GM21825 (cell line): ENCODE measurements around the gene COPA.
A peak's percentile ranks its signal among the peaks of the same experiment; 100 is the strongest.

ENCODE experiments used
- ATAC-seq: cut with Tn5 transposase; IDR thresholded peaks from one replicate; pipeline ENCODE4 v1.9.1; 2021; ENCODE audit warnings: mild to moderate bottlenecking, moderate library complexity; ENCODE audit not compliant: unreplicated experiment

The COPA gene

GRCh38 chr1:160277330-160277729, 65.7 kb downstream of the COPA start:
- no peak for ATAC-seq

GRCh38 chr1:160271025-160271424, 72.0 kb downstream of the COPA start:
- no peak for ATAC-seq

GRCh38 chr1:160267284-160267991, 75.6 kb downstream of the COPA start:
- no peak for ATAC-seq

GRCh38 chr1:160264795-160265307, 78.2 kb downstream of the COPA start:
- ATAC-seq, result no peak

- ATAC-seq, result peak; percentile 75
Observed at GRCh38 chr1:160261893-160262794, 80.9 kb downstream of the COPA start, which contains the start of gene DCAF8. DCAF8 (minus strand) TSS chr1:160262549; CDS start chr1:160244008, 18,541 bp downstream.

GRCh38 chr1:160261556-160261892, 81.5 kb downstream of the COPA start:
- peak; percentile 35 for ATAC-seq

- no peak for ATAC-seq
Observed at GRCh38 chr1:160260406-160261382, 82.4 kb downstream of the COPA start.

GRCh38 chr1:160258177-160258798, 84.8 kb downstream of the COPA start:
- no peak for ATAC-seq

- ATAC-seq, result no peak
Observed at GRCh38 chr1:160257411-160258015, 85.5 kb downstream of the COPA start.

GRCh38 chr1:160256396-160257046, 86.5 kb downstream of the COPA start:
- no peak for ATAC-seq

- no peak for ATAC-seq
Observed at GRCh38 chr1:160255781-160256300, 87.2 kb downstream of the COPA start.

- ATAC-seq, result peak; percentile 72
Observed at GRCh38 chr1:160251687-160252526, 91.1 kb downstream of the COPA start.

- no peak for ATAC-seq
Observed at GRCh38 chr1:160251011-160251410, 92.0 kb downstream of the COPA start.

GRCh38 chr1:160247053-160247452, 96.0 kb downstream of the COPA start:
- ATAC-seq, result no peak

- no peak for ATAC-seq
Observed at GRCh38 chr1:160245434-160245833, 97.6 kb downstream of the COPA start.

GRCh38 chr1:160244209-160244608, 98.8 kb downstream of the COPA start:
- no peak for ATAC-seq

- no peak for ATAC-seq
Observed at GRCh38 chr1:160243767-160244166, 99.3 kb downstream of the COPA start.
